HCEC 1CT (cell line): ENCODE results near the gene AFF2.

Experiments used
- DNase-seq: peaks from one replicate; pipeline ENCODE4 v3.0.0-alpha.2; 2017

AFF2 gene

GRCh38 chrX:148500423-148501385 is at the start of gene AFF2:
AFF2 (plus strand) TSS chrX:148500617; CDS start chrX:148501098, 481 bp downstream.
- no peak for DNase-seq

DNA sequence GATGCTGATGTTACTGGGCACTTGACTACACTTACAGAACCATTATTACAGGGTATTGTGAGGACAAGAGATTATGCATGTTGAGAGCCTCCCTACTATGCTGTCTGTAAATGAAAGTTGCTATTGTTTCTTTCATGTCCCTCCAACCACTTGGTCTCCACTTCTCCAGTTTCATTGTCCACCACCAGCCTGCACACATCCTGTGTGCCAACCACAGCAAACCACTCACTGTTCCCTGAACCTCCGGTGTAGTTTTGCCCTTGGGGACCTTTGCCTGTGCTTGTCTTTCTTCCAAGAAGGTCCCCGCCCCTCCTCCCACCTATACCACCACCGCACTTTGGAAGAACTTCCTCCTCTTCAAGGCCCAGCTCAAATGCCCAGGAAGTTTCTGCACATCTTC is 43.1 kb upstream of the AFF2 start:
- DNase-seq = no peak

GRCh38 chrX:148459343-148459742 is 41.1 kb upstream of the AFF2 start:
- DNase-seq = no peak

- no peak for DNase-seq
Measured at GRCh38 chrX:148466292-148466691, 34.1 kb upstream of the AFF2 start.

DNA sequence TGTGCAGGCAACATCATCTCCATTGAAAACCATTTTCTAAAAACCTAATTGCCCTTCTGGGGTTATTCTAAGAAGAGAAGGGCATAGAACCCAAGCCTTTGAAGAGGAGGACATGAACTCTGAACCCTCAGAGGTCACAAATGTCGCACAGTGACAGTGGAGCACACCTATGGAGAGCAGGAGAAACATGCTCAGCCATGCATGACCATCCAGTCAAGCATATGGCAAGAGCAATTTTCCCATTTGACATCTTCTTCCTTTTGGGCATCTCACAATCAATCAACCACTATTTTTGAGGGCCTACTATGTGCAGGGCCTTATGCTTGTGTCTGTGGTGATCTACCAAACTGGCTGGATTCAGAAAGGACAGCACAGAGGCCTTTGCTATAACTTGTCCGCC is 30.1 kb upstream of the AFF2 start:
- DNase-seq = no peak

DNA sequence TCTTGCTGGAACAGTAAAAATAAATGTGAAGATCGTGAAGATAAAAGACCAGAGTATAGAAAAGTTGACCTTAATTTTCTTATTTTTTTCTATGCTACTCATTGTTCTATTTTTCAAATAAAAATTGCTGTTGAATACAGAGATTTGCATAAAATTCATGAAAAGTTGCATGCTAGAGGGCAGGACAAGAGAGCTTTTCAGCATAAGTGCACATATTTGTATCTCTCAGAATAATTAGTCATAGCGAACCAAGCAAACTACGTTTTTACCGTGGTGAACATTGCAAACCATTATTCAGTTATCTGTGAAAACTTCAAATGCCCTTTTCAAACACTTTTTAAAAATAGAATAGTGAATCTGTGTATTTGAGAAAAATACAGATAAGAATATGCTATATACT is 26.4 kb upstream of the AFF2 start:
- no peak for DNase-seq

- DNase-seq = no peak
Measured at GRCh38 chrX:148492057-148492456, 8.4 kb upstream of the AFF2 start.

GRCh38 chrX:148495176-148495575 is 5.2 kb upstream of the AFF2 start:
- DNase-seq = no peak

DNA sequence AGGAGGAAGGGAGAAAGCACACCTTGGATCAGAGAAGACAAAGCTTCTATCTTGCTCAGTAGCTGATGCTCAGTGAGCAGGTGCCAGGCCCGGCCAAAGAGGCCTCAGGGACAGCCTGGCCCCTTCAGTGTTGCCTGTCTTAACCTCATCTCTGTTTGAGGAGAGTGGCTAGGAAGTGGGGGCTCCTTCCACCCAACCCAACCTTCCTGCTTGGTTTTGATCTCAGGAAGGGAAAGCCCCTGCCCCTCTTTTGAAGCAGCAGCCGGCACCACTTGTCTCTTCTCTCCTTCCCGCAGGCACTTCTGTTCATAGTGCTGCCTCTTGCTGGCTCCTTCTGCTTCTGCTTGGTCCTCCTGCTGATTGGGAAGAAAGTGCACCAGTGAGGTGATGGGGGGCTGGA is 2.4 kb upstream of the AFF2 start:
- no peak for DNase-seq

- DNase-seq = no peak
Measured at GRCh38 chrX:148499638-148500422, 587 bp upstream of the AFF2 start.

GRCh38 chrX:148501386-148502066 is 1.1 kb downstream of the AFF2 start:
- no peak for DNase-seq

- no peak for DNase-seq
Measured at GRCh38 chrX:148504506-148504905, 4.1 kb downstream of the AFF2 start.

- DNase-seq = no peak
Measured at GRCh38 chrX:148507418-148507817, 7.0 kb downstream of the AFF2 start.

DNA sequence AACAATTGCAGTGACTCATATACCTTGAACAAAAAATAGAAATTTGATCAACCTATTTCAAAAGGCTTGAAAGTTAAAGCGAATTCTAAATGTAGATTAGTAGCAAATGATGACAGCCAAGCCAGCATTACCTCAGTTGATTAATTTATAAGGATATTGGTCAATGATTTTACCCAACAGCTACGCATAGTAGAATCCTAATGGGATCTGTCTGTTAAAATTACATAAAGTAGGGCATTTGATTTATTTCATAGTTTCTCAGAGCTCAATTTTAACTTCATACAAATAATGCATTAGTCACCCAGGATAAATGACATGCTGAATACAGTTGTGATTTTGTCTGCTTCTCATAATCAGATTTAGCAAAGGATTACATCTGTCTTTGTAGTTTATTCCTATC is 12.0 kb downstream of the AFF2 start:
- DNase-seq = no peak

GRCh38 chrX:148513661-148514060 is 13.2 kb downstream of the AFF2 start:
- no peak for DNase-seq

GRCh38 chrX:148517176-148517575 is 16.8 kb downstream of the AFF2 start:
- no peak for DNase-seq

GRCh38 chrX:148522006-148522405 is 21.6 kb downstream of the AFF2 start:
- DNase-seq = no peak

DNA sequence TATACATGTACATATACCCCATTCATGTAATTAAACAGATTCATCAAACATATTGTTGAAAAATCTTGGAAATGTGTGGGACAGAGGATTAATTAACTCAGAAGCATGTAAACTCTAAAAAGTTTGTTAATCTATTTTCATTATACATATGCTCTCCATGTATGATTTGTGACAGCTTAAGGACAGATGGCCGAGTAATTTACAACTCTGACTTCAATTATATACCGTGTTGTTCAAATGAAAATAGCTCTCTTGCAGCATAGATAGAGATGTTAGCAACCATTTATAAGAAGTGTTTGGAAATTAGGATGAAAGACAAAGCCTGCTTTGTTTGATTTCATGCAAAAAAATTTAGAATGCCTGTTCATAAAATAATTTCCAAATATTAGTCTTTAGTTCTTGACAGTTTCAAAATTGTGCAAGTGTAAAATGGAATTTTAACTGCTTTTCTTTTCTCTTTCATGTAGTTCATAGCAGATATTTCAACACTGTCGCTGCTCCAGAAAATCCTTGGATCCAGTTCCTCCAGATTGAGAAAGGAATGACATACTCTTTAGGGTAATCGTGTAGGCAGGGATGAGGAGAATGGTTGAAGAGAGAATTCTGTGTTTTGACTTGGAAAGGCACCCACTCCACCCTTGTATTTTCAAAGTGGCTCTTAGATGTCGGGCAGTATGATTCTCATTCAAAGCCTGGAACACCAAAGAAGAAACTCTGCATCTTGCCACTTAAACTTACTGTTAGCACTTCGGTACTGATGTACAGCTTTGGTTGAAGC is 23.1 kb downstream of the AFF2 start:
- DNase-seq = no peak

- no peak for DNase-seq
Measured at GRCh38 chrX:148530464-148531077, 30.2 kb downstream of the AFF2 start.

DNA sequence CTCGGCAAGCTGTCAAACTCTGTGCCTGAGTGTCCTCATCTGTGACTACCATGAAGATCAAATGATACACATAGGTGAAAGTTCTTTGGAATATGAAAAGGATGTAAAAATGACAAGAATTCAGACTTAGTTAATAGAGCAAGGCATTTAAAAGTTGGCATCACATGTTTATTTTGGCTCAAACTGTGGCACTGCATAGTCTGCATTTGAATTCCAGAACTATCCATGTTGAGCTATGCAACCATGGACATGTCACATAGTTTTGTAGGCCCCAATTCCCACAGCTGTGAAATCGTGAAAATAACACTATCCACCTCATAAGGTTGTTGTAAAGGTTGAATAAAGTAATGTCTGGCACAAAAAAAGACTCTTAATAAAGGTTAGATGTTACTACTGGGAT is 33.9 kb downstream of the AFF2 start:
- DNase-seq = no peak

- no peak for DNase-seq
Measured at GRCh38 chrX:148535639-148536038, 35.2 kb downstream of the AFF2 start.

GRCh38 chrX:148536961-148537360 is 36.5 kb downstream of the AFF2 start:
- no peak for DNase-seq
